ENCODE data around the gene MITD1.
"Not testable (repeated sequence)": the region's sequence is repeated elsewhere in the genome, so short reads cannot be mapped to it uniquely, and the experiment has no call there.

Gene MITD1

DNA sequence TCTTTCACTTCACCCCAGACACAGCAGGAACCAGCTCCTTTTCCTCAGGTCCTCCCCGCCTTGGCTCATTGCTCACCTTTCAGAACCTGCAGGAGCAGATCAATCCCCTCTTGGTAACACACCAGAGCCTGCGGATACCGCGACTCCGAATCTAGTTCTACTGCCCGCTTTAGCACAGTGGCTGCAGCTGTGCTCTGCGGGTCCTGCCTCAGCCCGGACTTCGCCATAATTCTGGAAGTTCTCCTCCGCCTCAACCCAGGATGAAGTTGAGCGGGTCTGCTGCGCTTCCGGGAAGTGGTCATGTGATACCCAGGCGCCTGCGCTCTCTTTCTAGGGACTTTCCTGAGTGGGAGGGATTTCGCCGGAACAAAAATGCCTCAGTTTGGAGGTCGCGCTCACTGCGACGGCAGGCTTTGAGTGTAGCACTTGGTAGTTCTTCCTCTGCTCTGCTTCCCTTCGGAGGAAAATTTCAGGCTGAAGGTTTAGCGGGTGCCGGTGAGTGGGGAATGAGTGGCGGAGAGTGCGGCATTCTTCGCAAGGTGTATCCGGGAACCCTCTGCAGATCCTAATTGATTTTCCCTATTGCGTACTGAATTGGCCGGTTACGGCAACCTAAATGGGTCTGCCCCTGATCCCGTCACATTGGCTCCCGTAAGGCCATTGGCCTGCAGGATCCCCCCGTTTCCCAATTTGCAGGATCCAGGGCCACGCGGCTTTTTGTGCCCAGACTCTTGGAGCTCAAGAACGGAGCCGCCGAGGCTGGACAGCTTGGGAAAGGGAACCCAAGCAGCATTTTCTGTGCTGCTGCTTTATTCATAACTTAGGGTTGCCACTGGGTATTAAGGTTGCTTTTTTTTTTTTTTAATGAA, at the start of gene MITD1, which contains the start of gene MRPL30:
TSS of gene MITD1 (minus strand) at position 304 of the 869 bp plus-strand sequence. CDS start at position 227, 77 bp downstream.
TSS of gene MRPL30 (plus strand) at position 430 of the 869 bp plus-strand sequence. CDS start 5,020 bp downstream, outside the sequence.
- DNase-seq = peak; percentile 57

- DNase-seq = no peak
Observed at GRCh38 chr2:99217929-99218501, 37.2 kb upstream of the MITD1 start.

- DNase-seq = no peak
Observed at GRCh38 chr2:99216096-99216495, 35.2 kb upstream of the MITD1 start.

DNA sequence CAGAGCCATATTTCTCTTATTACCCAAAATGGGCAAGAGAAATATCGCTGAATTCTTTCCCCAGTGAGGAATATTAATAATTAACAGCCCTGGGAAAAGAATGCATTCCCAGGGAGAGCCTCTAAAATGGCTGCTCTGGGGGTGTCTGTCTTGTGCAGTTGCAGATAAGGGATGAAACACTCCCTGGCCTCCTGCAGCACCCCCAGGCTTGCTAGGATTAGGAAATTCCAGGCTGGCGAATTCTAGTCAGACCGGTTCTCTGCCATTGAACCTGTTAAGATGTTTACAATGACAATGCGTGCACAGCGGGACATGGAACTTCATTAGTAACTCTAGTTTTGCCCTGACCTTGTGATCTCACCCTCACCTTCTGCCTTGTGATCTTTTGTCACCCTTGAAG, 24.6 kb upstream of the MITD1 start:
- no peak for DNase-seq

DNA sequence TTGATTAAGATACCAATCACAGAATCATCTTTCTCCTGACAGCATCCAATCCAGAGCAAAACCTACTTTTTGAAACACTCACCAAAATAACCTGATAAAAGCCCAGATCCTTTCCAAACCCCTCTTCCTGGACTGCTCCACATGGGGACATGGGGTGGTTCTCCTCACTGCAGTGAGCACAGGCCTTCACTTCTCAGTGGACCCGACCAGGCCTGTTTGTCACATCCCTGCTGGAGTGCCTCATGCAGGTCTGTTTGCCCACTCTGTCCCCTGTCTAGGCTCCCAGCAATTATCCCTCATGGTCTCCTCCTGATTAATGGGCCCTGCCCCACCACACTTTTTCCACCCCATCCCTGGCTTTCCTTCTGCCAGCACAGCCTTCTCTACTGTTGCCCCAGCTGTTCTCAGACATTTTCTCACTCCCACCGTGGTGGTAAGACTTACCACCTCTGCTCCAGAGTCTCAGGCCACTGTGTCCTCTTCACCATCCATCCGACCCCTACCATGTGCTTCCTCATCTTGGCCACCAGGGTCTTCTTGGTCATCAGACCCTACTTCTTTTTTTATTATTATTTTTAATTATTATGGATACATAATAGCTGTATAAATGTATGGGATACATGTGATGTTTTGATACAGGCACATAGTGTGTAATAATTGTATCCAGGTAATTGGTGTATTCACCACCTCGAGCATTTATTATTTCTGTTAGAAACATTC, 21.3 kb upstream of the MITD1 start:
- DNase-seq = no peak

- DNase-seq = no peak
Observed at GRCh38 chr2:99200076-99200800, 19.4 kb upstream of the MITD1 start.

- no peak for DNase-seq
Observed at GRCh38 chr2:99198103-99198841, 17.4 kb upstream of the MITD1 start.

GRCh38 chr2:99192364-99192763, 11.5 kb upstream of the MITD1 start:
- DNase-seq = not testable (repeated sequence)

DNA sequence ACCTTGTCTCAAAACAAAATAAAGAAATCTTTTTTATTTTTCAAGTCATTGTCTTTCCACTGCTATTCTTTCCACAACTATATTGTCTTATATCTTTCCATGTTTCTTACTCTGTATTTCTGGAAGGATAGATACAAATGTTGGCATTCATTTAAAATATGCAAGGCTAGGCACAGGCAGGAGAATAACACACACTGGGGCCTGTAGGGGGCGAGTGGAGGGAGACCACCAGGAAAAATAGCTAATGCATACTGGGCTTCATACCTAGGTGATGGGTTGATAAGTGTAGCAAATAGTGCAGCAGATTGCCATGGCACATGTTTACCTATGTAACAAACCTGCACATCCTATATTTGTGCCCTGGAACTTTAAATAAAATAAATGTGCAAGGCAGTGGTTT, 9.7 kb upstream of the MITD1 start:
- no peak for DNase-seq

DNA sequence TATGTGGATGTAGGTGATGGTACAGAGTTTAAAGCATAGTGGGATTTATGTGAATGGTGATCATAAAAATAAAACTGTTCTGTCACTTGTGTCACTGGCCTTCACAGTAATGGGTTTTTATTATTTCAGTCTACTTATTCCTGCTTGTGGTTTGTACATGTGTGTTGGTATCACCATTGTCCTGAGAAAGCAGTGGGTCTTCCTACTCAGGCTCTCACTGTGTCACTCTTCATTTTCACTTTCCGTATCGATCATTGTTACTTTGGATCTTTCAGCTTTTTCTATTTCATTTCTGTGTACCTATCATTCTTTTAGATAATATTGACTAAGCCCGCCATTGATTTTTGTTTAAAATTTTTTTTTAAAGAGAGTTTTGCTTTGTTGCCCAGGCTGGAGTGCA, 7.5 kb upstream of the MITD1 start:
- DNase-seq = no peak

- no peak for DNase-seq
Observed at GRCh38 chr2:99187011-99187410, 6.2 kb upstream of the MITD1 start.

DNA sequence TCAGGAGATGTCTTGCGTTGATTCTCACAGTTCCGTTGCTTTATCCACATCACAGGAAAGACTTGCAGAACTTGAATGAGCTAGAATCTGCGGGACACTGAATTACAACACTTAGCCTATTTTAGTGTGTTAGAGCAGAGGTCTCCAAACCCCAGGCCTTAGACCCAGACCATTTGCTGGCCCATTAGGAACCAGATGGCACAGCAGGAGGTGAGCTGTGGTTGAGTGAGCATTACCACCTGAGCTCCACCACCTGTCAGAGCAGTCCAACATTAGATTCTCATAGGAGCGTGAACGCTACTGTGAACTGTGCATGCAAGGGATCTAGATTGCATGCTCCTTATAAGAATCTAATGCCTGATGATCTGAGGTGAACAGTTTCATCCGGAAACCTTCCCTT, 4.0 kb upstream of the MITD1 start:
- DNase-seq = no peak

- DNase-seq = no peak
Observed at GRCh38 chr2:99183025-99183424, 2.2 kb upstream of the MITD1 start.

DNA sequence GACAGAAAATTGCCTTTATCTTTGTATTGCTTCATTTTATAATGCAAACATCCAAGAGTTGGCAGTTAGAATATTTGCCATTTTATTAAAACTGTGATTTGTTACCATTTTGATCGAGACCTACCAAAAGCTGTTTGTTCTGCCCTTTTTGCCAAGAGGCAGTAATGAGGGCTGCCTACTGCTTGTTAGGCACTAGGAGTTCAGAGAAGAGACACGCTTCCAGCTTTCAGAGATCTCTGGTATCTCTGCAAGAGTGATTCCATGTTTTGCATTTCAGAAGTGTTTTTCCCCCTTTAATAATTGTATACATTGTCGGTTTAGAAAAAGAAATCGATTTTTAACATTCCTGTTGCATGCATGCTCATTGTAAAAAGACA, 754 bp upstream of the MITD1 start:
- no peak for DNase-seq

GRCh38 chr2:99171377-99172140, 9.3 kb downstream of the MITD1 start:
- no peak for DNase-seq

GRCh38 chr2:99169534-99169933, 11.3 kb downstream of the MITD1 start:
- no peak for DNase-seq

DNA sequence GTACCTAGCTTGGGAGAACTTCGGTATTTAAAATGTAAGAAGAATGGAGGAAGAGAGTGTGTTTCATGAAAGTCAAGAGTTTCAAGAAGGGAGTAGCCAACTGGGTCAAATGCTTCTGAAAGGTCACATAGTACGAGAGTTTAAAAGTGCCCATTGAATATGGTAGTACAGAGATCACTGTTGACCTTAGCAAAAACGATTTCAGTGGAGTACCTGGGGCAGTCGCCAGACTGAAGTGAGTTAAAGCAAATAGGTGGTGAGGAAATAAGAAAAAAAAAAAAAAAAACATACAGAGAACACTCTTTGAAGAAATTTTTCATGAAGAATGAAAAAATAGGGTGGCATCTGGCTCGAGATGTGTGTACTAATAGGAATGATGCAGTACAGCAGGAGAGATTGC, 14.6 kb downstream of the MITD1 start:
- no peak for DNase-seq

- DNase-seq = no peak
Observed at GRCh38 chr2:99159594-99159993, 21.3 kb downstream of the MITD1 start.

- DNase-seq = no peak
Observed at GRCh38 chr2:99158599-99158998, 22.3 kb downstream of the MITD1 start.

DNA sequence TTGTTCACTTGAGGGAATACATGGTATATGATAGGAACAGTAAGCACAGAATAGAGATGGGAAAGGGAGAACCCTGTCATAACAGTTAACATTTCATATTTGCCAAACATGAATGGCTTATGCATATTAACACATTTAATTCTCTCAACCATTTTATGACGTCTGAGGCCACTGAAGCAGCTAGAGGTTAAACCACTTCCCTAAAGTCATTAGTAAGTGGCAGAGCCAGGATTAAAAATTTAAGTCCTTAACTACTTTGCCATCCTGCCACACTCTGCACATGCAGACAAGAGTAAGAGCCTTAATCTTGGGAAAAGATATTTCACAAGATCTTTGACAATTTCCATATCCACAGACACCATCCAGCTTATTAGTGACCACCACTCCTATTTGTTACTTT, 24.0 kb downstream of the MITD1 start:
- DNase-seq = no peak

Measured in NCI-H1436 treated with DMSO at 0.1 percent for 48 hours (cell line).